H9 (cell line): ENCODE results near the gene GPBAR1. TPM values are rescaled to one million over a fixed set of nuclear protein-coding genes. Genes with fewer than 3 reads are reported as not detected.

Experiments used
- DNase-seq: peaks from one replicate; pipeline ENCODE4 v3.0.0-alpha.2; 2017
- H2AFZ ChIP-seq: one replicate; pipeline ENCODE4 v1.6.1; 2013; ENCODE audit warnings: mild to moderate bottlenecking, low read length, control low read depth, moderate library complexity
- H2AK5ac ChIP-seq: 2 replicates; pipeline ENCODE4 v1.6.1; 2013; ENCODE audit warnings: low read length, control low read depth, mixed read lengths; ENCODE audit not compliant: insufficient read length
- H2BK120ac ChIP-seq: one replicate; pipeline ENCODE4 v1.6.1; 2013; ENCODE audit warnings: low read depth, mild to moderate bottlenecking, low read length, control low read depth, inconsistent platforms; ENCODE audit not compliant: poor library complexity, severe bottlenecking
- H2BK12ac ChIP-seq: 2 replicates; pipeline ENCODE4 v1.6.1; 2013; ENCODE audit warnings: low read length, control low read depth, mixed read lengths, low read depth; ENCODE audit not compliant: insufficient read length
- H2BK15ac ChIP-seq: 2 replicates; pipeline ENCODE4 v1.6.1; 2013; ENCODE audit warnings: low read depth, low read length, control low read depth
- H2BK20ac ChIP-seq: one replicate; pipeline ENCODE4 v1.6.1; 2013; ENCODE audit warnings: low read depth, mild to moderate bottlenecking, low read length, control low read depth, inconsistent platforms; ENCODE audit not compliant: poor library complexity, severe bottlenecking
- H2BK5ac ChIP-seq: 2 replicates; pipeline ENCODE4 v1.6.1; 2013; ENCODE audit warnings: low read length, control low read depth, mixed read lengths; ENCODE audit not compliant: insufficient read length
- H3K14ac ChIP-seq: 2 replicates; pipeline ENCODE4 v1.6.1; 2013; ENCODE audit warnings: low read length, control low read depth; ENCODE audit not compliant: insufficient read depth
- H3K18ac ChIP-seq: 2 replicates; pipeline ENCODE4 v1.6.1; 2013; ENCODE audit warnings: low read depth, mild to moderate bottlenecking, mixed read lengths, low read length, control low read depth; ENCODE audit not compliant: insufficient read length
- H3K23ac ChIP-seq: 2 replicates; pipeline ENCODE4 v1.6.1; 2013; ENCODE audit warnings: low read length, control low read depth, mixed read lengths, low read depth; ENCODE audit not compliant: insufficient read length
- H3K23me2 ChIP-seq: 2 replicates; pipeline ENCODE4 v1.6.1; 2013; ENCODE audit warnings: low read depth, mild to moderate bottlenecking, mixed read lengths, low read length, control low read depth; ENCODE audit not compliant: insufficient read length, poor library complexity, severe bottlenecking
- H3K27ac ChIP-seq: 2 replicates; pipeline ENCODE4 v1.5.1; 2013; ENCODE audit warnings: low read length, control low read depth, mixed read lengths, low read depth; ENCODE audit not compliant: insufficient read length
- H3K27me3 ChIP-seq: 2 replicates; pipeline ENCODE4 v1.6.1; 2013; ENCODE audit warnings: low read length, control low read depth, inconsistent platforms; ENCODE audit not compliant: insufficient read depth
- H3K4ac ChIP-seq: 2 replicates; pipeline ENCODE4 v1.6.1; 2013; ENCODE audit warnings: low read depth, mild to moderate bottlenecking, control low read depth, inconsistent platforms, low read length, moderate library complexity
- H3K4me1 ChIP-seq: 2 replicates; pipeline ENCODE4 v1.6.1; 2013; ENCODE audit warnings: low read length, control low read depth, inconsistent platforms; ENCODE audit not compliant: insufficient read depth
- H3K4me2 ChIP-seq: 2 replicates; pipeline ENCODE4 v1.6.1; 2013; ENCODE audit warnings: low read length, control low read depth, mixed read lengths; ENCODE audit not compliant: insufficient read length, insufficient read depth
- H3K56ac ChIP-seq: 2 replicates; pipeline ENCODE4 v1.6.1; 2013; ENCODE audit warnings: low read depth, mild to moderate bottlenecking, mixed read lengths, low read length, control low read depth; ENCODE audit not compliant: insufficient read length
- H3K79me1 ChIP-seq: 2 replicates; pipeline ENCODE4 v1.6.1; 2013; ENCODE audit warnings: low read depth, mild to moderate bottlenecking, moderate library complexity, low read length, control low read depth, inconsistent platforms; ENCODE audit not compliant: insufficient read depth, poor library complexity, severe bottlenecking
- H3K79me2 ChIP-seq: 2 replicates; pipeline ENCODE4 v1.6.1; 2013; ENCODE audit warnings: low read length, control low read depth, inconsistent platforms; ENCODE audit not compliant: insufficient read depth
- H3K9ac ChIP-seq: 2 replicates; pipeline ENCODE4 v1.6.1; 2013; ENCODE audit warnings: low read length, control low read depth, mixed read lengths; ENCODE audit not compliant: insufficient read length; ENCODE audit errors: extremely low read depth
- H3K9me3 ChIP-seq: one replicate; pipeline ENCODE4 v1.6.1; 2013; ENCODE audit warnings: low read depth, low read length, inconsistent platforms; ENCODE audit not compliant: control insufficient read depth
- H3T11ph ChIP-seq: one replicate; pipeline ENCODE4 v1.6.1; 2013; ENCODE audit warnings: mild to moderate bottlenecking, low read length, control low read depth, inconsistent platforms
- H4K20me1 ChIP-seq: one replicate; pipeline ENCODE4 v1.6.1; 2013; ENCODE audit not compliant: control insufficient read depth, insufficient read length, insufficient read depth
- H4K5ac ChIP-seq: 2 replicates; pipeline ENCODE4 v1.6.1; 2013; ENCODE audit warnings: low read depth, mild to moderate bottlenecking, mixed read lengths, low read length, control low read depth; ENCODE audit not compliant: insufficient read length
- H4K8ac ChIP-seq: replicated peaks from 2 replicates; pipeline ENCODE4 v1.6.1; 2013; ENCODE audit warnings: low read length, control low read depth, mixed read lengths, low read depth; ENCODE audit not compliant: insufficient read length
- H4K91ac ChIP-seq: 2 replicates; pipeline ENCODE4 v1.6.1; 2013; ENCODE audit warnings: low read depth, mild to moderate bottlenecking, moderate library complexity, mixed read lengths, low read length, control low read depth; ENCODE audit not compliant: insufficient read length
- H3K27ac Mint-ChIP-seq, 3 experiments: 2 replicates in 2 of 3; 3 replicates in 1 of 3; pipeline ENCODE4 v1.8.0; 2020 to 2021; ENCODE audit warnings: mixed read lengths in 3 of 3, mild to moderate bottlenecking in 1 of 3, moderate library complexity in 1 of 3
- H3K27me3 Mint-ChIP-seq: 2 replicates; pipeline ENCODE4 v1.8.0; 2021; ENCODE audit warnings: low read depth, mild to moderate bottlenecking, moderate library complexity, mixed read lengths
- H3K36me3 Mint-ChIP-seq, 3 experiments: 2 replicates in 2 of 3; 3 replicates in 1 of 3; pipeline ENCODE4 v1.8.0; 2020 to 2021; ENCODE audit warnings: low read depth in 3 of 3, mixed read lengths in 3 of 3; ENCODE audit not compliant: insufficient read depth in 1 of 3
- H3K4me1 Mint-ChIP-seq, 2 experiments: 2 replicates each; pipeline ENCODE4 v1.8.0; 2020; ENCODE audit warnings: mixed read lengths in 2 of 2
- H3K4me3 Mint-ChIP-seq, 2 experiments: 2 replicates in 1 of 2; 3 replicates in 1 of 2; pipeline ENCODE4 v1.8.0; 2020 to 2021; ENCODE audit warnings: mild to moderate bottlenecking in 2 of 2, mixed read lengths in 2 of 2, moderate library complexity in 1 of 2
- H3K9me3 Mint-ChIP-seq, 2 experiments: 2 replicates in 1 of 2; 3 replicates in 1 of 2; pipeline ENCODE4 v1.8.0; 2020; ENCODE audit warnings: mild to moderate bottlenecking in 2 of 2, mixed read lengths in 2 of 2, moderate library complexity in 1 of 2
- WGBS: extraction: QIAGEN DNeasy Blood & Tissue Kit; methylation state at CpG from one replicate; pipeline ENCODE4 v1.1.7; 2013; ENCODE audit warnings: missing lambda C conversion rate, low lambda C conversion rate, mixed read lengths; ENCODE audit not compliant: insufficient read length; ENCODE audit errors: extremely low coverage; 5-methylcytosine and 5-hydroxymethylcytosine counted together
- total RNA-seq: library from RNA; stranded (reverse); gene quantifications from 2 replicates; pipeline ENCODE4 v1.2.1, GENCODE V29; 2021
- TF ChIP-seq, protein P1 (sequence below): fragments of 200-600 bp; sonication (generic); conservative IDR thresholded peaks from 3 replicates; pipeline ENCODE4 v1.8.0; 2021; ENCODE audit warnings: antibody characterized with exemption, mild to moderate bottlenecking

GPBAR1 gene
- total RNA-seq, 1 experiment from 2014 or later: 0.44 TPM

- WGBS: no CpG with 5 or more reads among the region's 5 CpGs
- Histone ChIP-seq H2BK15ac (no peak overlapping the region), H4K8ac (no peak overlapping the region), H4K91ac (no peak overlapping the region), H3K4ac (no peak overlapping the region), H3K14ac (no peak overlapping the region), H3K18ac (no peak overlapping the region), H3K79me1 (no peaks in the 10 kb centered on the region), H4K5ac (no peak overlapping the region), H2AK5ac (no peak overlapping the region), H3K4me1 (no peaks in the 10 kb centered on the region), H3T11ph (no peak overlapping the region), H3K79me2 (no peaks in the 10 kb centered on the region), H2BK12ac (no peak overlapping the region), H2BK120ac (no peak overlapping the region), H3K23ac (no peak overlapping the region), H4K20me1 (no peaks in the 10 kb centered on the region), H2BK5ac (no peak overlapping the region), H3K9me3 (no peaks in the 10 kb centered on the region), H3K27ac (no peak overlapping the region), H3K4me2 (no peak overlapping the region), H2AFZ (no peak overlapping the region), H3K9ac (no peak overlapping the region), H3K23me2 (no peaks in the 10 kb centered on the region), H3K27me3 (no peaks in the 10 kb centered on the region), H2BK20ac (no peak overlapping the region), H3K56ac (no peak overlapping the region)
- peaks cover 4 to 6% of the 10 kb centered on the region in 2 experiments for H3K4me1 Mint-ChIP-seq
- TF ChIP-seq, protein P1, sequence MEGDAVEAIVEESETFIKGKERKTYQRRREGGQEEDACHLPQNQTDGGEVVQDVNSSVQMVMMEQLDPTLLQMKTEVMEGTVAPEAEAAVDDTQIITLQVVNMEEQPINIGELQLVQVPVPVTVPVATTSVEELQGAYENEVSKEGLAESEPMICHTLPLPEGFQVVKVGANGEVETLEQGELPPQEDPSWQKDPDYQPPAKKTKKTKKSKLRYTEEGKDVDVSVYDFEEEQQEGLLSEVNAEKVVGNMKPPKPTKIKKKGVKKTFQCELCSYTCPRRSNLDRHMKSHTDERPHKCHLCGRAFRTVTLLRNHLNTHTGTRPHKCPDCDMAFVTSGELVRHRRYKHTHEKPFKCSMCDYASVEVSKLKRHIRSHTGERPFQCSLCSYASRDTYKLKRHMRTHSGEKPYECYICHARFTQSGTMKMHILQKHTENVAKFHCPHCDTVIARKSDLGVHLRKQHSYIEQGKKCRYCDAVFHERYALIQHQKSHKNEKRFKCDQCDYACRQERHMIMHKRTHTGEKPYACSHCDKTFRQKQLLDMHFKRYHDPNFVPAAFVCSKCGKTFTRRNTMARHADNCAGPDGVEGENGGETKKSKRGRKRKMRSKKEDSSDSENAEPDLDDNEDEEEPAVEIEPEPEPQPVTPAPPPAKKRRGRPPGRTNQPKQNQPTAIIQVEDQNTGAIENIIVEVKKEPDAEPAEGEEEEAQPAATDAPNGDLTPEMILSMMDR: no peak
- peaks cover 0 to 3% of the 10 kb centered on the region in 2 experiments; a peak in 1 of 5 replicates for H3K9me3 Mint-ChIP-seq
- DNase-seq: no peak
- no peak overlapping the region for H3K27ac Mint-ChIP-seq
- H3K36me3 Mint-ChIP-seq: no peaks in the 10 kb centered on the region; a peak in 1 of 7 replicates
- H3K27me3 Mint-ChIP-seq: peaks cover 3% of the 10 kb centered on the region
- no peak overlapping the region; a peak in 1 of 5 replicates for H3K4me3 Mint-ChIP-seq
These were observed 44.6 kb downstream of the GPBAR1 start for GRCh38 chr2:218305383-218305782.
